ENCODE measurements around the gene LRRK1. TPM values are rescaled to one million over a fixed set of nuclear protein-coding genes. Genes with fewer than 3 reads are reported as not detected.

Gene LRRK1
- total RNA-seq, 4 donors from 2014 or later: 7.1 to 29.3 (median 8.5) TPM

GRCh38 chr15:101024073-101024695 lies 105.0 kb downstream of the LRRK1 start:
- Histone ChIP-seq H3K27me3 (no peaks in the 10 kb centered on the region), H3K9me3 (no peaks in the 10 kb centered on the region), H3K27ac (no peak overlapping the region), H3K36me3 (no peaks in the 10 kb centered on the region), H3K4me3 (replicated peaks in 1 of 3) (no peak overlapping the region), H3K4me1 (no peaks in the 10 kb centered on the region)
- WGBS, 2 donors: 81 to 84% methylated on average over 11 of the region's 11 CpGs
- DNase-seq: no peak
- intact Hi-C loops (cut with DNase I): no loop called here
- TF ChIP-seq CTCF (IDR thresholded peaks at IDR 0.05) (no peak), POLR2A (IDR thresholded peaks at IDR 0.05) (no peak)

GRCh38 chr15:101024706-101025500 lies 105.7 kb downstream of the LRRK1 start:
- 92 to 93% methylated on average over 18 to 20 of the region's 20 CpGs for WGBS, 2 donors
- H3K9me3 ChIP-seq: no peaks in the 10 kb centered on the region
- no peaks in the 10 kb centered on the region for H3K4me1 ChIP-seq
- H3K27me3 ChIP-seq: no peaks in the 10 kb centered on the region
- intact Hi-C loops (cut with DNase I): no loop called here
- TF ChIP-seq CTCF (IDR thresholded peaks at IDR 0.05) (no peak), POLR2A (IDR thresholded peaks at IDR 0.05) (no peak)
- DNase-seq: no peak
- H3K4me3 ChIP-seq (replicated peaks in 1 of 3): no peak overlapping the region
- H3K27ac ChIP-seq: no peak overlapping the region
- H3K36me3 ChIP-seq: no peaks in the 10 kb centered on the region

- Histone ChIP-seq H3K4me3 (replicated peaks in 1 of 3) (no peak overlapping the region), H3K36me3 (no peaks in the 10 kb centered on the region), H3K9me3 (no peaks in the 10 kb centered on the region), H3K4me1 (no peaks in the 10 kb centered on the region), H3K27ac (no peak overlapping the region), H3K27me3 (no peaks in the 10 kb centered on the region)
- TF ChIP-seq CTCF (IDR thresholded peaks at IDR 0.05) (no peak), POLR2A (IDR thresholded peaks at IDR 0.05) (no peak)
- WGBS, 2 donors: 95 to 100% methylated on average over 3 to 6 of the region's 6 CpGs
- intact Hi-C loops (cut with DNase I): no loop called here
- no peak for DNase-seq
Observed at GRCh38 chr15:101025501-101025885, 106.3 kb downstream of the LRRK1 start.

GRCh38 chr15:101025896-101026631 lies 106.9 kb downstream of the LRRK1 start:
- intact Hi-C loops (cut with DNase I): no loop called here
- no peaks in the 10 kb centered on the region for H3K36me3 ChIP-seq
- DNase-seq: no peak

More at GRCh38 chr15:101025896-101026631, 106.9 kb downstream of the LRRK1 start:
- Histone ChIP-seq H3K27me3 (no peaks in the 10 kb centered on the region), H3K4me1 (no peaks in the 10 kb centered on the region), H3K27ac (no peak overlapping the region), H3K4me3 (replicated peaks in 1 of 3) (no peak overlapping the region), H3K9me3 (no peaks in the 10 kb centered on the region)
- WGBS, 2 donors: 91 to 96% methylated on average over 17 of the region's 17 CpGs
- TF ChIP-seq POLR2A (IDR thresholded peaks at IDR 0.05) (no peak), CTCF (IDR thresholded peaks at IDR 0.05) (no peak)

All from thyroid gland (tissue), 4 donors.